HepG2 (cell line): ENCODE measurements around the gene PLXNC1.

Experiments
- CENPT ChIP-seq: sonication (generic); formaldehyde crosslinking; IDR thresholded peaks from 2 replicates; pipeline ENCODE4 v1.8.0; 2022; ENCODE audit warnings: low read depth, mild to moderate bottlenecking, moderate library complexity, missing genetic modification reagents
- JUNB ChIP-seq: sonication (generic); formaldehyde crosslinking; IDR thresholded peaks from 2 replicates; pipeline ENCODE4 v1.8.0; 2022; ENCODE audit warnings: missing genetic modification reagents, mild to moderate bottlenecking, borderline replicate concordance
- TFAP4 ChIP-seq: sonication (generic); IDR thresholded peaks from 2 replicates; pipeline ENCODE4 v1.6.1; 2016; ENCODE audit warnings: low read depth, borderline replicate concordance
- ZBTB33 ChIP-seq: sonication (generic); formaldehyde crosslinking; IDR thresholded peaks from 2 replicates; pipeline ENCODE4 v1.4.0; 2020; ENCODE audit warnings: missing genetic modification reagents
- TF ChIP-seq, protein P1 (sequence below): sonication (generic); formaldehyde crosslinking; IDR thresholded peaks from 2 replicates; pipeline ENCODE4 v1.5.0; 2020; ENCODE audit warnings: mild to moderate bottlenecking, missing genetic modification reagents, moderate library complexity

GRCh38 chr12:94167756-94168416 is 19.5 kb downstream of the PLXNC1 start:
- TF ChIP-seq ZBTB33 (CRISPR knock-in tag) = no peak
- TF ChIP-seq JUNB = no peak
- TF ChIP-seq, protein P1, sequence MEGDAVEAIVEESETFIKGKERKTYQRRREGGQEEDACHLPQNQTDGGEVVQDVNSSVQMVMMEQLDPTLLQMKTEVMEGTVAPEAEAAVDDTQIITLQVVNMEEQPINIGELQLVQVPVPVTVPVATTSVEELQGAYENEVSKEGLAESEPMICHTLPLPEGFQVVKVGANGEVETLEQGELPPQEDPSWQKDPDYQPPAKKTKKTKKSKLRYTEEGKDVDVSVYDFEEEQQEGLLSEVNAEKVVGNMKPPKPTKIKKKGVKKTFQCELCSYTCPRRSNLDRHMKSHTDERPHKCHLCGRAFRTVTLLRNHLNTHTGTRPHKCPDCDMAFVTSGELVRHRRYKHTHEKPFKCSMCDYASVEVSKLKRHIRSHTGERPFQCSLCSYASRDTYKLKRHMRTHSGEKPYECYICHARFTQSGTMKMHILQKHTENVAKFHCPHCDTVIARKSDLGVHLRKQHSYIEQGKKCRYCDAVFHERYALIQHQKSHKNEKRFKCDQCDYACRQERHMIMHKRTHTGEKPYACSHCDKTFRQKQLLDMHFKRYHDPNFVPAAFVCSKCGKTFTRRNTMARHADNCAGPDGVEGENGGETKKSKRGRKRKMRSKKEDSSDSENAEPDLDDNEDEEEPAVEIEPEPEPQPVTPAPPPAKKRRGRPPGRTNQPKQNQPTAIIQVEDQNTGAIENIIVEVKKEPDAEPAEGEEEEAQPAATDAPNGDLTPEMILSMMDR (CRISPR knock-in tag) = no peak
- TF ChIP-seq TFAP4 = no peak
- TF ChIP-seq CENPT (CRISPR knock-in tag) = no peak
